Measurements from ENCODE around the gene BANP.

DNA sequence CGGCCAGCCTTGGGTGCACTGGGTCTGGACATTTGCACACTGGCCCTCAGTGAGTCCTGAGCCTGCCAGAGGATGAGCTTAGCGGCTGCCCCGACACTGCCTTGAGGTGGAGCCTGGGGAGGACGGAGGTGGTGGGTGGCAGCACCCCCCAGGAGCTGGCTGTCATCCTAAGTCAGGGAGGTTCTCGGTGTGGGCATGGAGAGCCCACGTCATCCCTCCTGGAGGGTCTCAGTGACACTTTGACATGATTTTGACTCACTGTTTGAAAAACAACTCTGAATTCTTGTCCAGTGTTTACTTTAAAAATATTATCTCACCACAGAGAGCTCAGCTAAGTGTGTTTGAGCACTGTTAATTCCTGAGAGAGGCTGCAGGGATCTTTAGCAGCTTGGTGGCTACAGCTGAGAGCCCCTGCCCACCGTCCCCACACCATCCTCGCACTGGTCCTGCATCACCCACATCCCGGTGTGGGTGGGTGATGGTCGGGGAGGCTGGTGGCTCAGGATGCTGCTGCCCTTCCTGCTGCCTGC, 63.1 kb downstream of the BANP start:
- TF ChIP-seq POLR2A (IDR thresholded peaks at IDR 0.05; ENCODE audit: low read depth, low read length) (no peak), EZH2 (IDR thresholded peaks at IDR 0.05; ENCODE audit: borderline replicate concordance, low read depth, low read length, severe bottlenecking) (no peak)
- TF ChIP-seq, protein P1, sequence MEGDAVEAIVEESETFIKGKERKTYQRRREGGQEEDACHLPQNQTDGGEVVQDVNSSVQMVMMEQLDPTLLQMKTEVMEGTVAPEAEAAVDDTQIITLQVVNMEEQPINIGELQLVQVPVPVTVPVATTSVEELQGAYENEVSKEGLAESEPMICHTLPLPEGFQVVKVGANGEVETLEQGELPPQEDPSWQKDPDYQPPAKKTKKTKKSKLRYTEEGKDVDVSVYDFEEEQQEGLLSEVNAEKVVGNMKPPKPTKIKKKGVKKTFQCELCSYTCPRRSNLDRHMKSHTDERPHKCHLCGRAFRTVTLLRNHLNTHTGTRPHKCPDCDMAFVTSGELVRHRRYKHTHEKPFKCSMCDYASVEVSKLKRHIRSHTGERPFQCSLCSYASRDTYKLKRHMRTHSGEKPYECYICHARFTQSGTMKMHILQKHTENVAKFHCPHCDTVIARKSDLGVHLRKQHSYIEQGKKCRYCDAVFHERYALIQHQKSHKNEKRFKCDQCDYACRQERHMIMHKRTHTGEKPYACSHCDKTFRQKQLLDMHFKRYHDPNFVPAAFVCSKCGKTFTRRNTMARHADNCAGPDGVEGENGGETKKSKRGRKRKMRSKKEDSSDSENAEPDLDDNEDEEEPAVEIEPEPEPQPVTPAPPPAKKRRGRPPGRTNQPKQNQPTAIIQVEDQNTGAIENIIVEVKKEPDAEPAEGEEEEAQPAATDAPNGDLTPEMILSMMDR (IDR thresholded peaks at IDR 0.05; ENCODE audit: extremely low read depth in 1 of 2, insufficient read depth in 1 of 2, low read depth in 1 of 2, low read length in 2 of 2) = no peak

All from endothelial cell of umbilical vein (primary cell).